IPS-18a (cell line): ENCODE measurements around the gene ZNF587B.
"Not testable (repeated sequence)": the region's sequence is repeated elsewhere in the genome, so short reads cannot be mapped to it uniquely, and the experiment has no call there.

ENCODE experiments used
- H3K27ac ChIP-seq: one replicate; pipeline ENCODE4 v1.5.1; 2013; ENCODE audit warnings: low read length
- H3K27me3 ChIP-seq: one replicate; pipeline ENCODE4 v1.6.1; 2013; ENCODE audit warnings: mild to moderate bottlenecking, low read length; ENCODE audit not compliant: control insufficient read depth, insufficient read depth
- H3K36me3 ChIP-seq: one replicate; pipeline ENCODE4 v1.6.1; 2013; ENCODE audit warnings: low read depth, low read length; ENCODE audit not compliant: control insufficient read depth
- H3K4me1 ChIP-seq: one replicate; pipeline ENCODE4 v1.6.1; 2013; ENCODE audit warnings: low read depth, low read length; ENCODE audit not compliant: control insufficient read depth
- H3K4me3 ChIP-seq: one replicate; pipeline ENCODE4 v1.5.1; 2013; ENCODE audit warnings: low read length
- H3K9ac ChIP-seq: one replicate; pipeline ENCODE4 v1.6.1; 2013; ENCODE audit warnings: mild to moderate bottlenecking, low read length, moderate library complexity
- H3K9me3 ChIP-seq: one replicate; pipeline ENCODE4 v1.6.1; 2013; ENCODE audit warnings: low read depth, low read length; ENCODE audit not compliant: control insufficient read depth

Gene ZNF587B

DNA sequence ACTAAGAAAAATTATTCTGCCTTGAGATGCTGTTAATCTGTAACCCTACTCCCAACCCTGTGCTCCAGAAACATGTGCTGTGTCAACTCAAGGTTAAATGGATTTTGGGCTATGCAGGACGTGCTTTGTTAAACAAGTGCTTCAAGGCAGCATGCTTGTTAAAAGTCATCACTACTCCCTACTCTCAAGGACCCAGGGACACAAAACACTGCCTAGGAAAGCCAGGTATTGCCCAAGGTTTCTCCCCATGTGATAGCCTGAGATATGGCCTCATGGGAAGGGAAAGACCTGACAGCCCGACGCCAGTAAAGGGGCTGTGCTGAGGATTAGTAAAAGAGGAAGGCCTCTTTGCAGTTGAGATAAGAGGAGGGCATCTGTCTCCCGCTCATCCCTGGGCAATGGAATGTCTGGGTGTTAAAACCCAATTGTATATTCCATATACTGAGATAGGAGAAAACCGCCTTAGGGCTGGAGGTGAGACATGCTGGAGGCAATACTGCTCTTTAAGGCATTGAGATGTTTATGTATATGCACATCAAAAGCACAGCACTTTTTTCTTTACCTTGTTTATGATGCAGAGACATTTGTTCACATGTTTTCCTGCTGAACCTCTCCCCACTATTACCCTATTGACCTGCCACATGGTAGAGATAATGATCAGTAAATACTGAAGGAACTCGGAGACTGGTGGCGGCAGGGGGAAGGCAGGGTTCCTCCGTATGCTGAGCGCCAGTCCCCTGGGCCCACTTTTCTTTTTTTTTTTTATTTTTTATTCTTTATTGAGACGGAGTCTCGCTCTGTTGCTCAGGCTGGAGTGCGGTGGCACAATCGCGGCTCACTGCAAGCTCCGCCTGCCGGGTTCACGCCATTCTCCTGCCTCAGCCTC lies 19.4 kb upstream of the ZNF587B start:
- H3K27ac ChIP-seq, H3K27me3 ChIP-seq, H3K4me3 ChIP-seq, H3K9me3 ChIP-seq, H3K9ac ChIP-seq, H3K4me1 ChIP-seq: not testable (repeated sequence)
- H3K36me3 ChIP-seq, result peaks cover 39% of the 10 kb centered on the region

DNA sequence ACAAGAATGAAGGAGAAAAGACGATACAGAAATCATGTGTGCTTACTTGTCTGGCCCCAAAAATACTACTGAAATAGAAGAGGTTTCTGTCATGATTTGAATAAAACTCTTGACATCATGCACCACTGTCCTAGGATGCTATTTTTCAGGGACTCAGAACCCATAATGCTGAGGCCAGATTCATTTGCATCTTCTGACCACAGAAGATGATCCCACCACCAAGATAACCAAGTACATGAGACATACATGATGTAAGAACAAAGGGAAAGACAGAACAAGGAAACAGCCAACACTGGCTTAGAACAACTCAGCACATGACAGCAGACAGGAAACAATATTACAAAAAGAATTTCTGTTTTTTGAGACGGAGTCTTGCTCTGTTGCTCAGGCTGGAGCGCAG lies 17.9 kb upstream of the ZNF587B start:
- Histone ChIP-seq H3K9ac (no peak overlapping the region), H3K36me3 (peaks cover 39% of the 10 kb centered on the region), H3K9me3 (no peaks in the 10 kb centered on the region), H3K27me3 (no peaks in the 10 kb centered on the region), H3K27ac (no peak overlapping the region), H3K4me1 (no peaks in the 10 kb centered on the region), H3K4me3 (no peak overlapping the region)

DNA sequence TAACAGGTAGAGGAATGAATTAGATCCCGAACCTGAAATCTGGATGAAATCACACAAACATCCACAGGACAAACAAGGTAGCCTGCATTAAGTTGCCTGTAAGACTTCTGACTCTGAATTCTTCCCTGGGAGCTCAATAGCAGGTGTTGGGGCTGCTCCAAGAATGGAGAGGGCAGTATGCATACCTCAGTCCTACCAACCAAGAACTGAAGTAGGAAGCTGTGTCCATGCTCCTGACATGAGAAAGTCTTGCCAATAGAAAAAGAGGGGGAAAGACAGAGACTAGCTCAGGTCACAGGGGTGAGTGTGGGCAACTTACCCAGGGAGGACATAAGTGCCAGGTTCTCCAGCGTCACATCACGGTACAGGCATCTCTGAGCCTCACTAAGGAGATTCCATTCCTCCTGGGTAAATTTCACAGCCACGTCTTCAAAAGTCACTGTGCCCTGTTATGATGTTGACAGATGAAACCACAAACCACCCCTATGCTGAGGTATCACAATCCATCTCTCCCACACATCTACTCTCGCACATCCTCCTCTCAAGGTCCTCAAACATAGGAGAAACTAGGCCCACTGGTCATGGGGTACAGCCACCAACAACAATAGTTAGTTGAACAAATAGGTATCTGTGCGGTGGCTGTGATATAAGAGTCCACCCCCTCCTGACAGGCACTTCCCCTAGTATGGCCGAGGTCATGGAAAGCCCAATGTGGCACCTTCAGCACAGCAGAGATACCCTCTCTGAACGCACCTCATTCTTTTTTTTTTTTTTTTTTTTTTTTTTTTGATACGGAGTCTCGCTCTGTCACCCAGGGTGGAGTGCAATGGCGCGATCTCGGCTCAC lies 16.9 kb upstream of the ZNF587B start:
- H3K9ac ChIP-seq, H3K4me1 ChIP-seq, H3K27me3 ChIP-seq, H3K27ac ChIP-seq, H3K9me3 ChIP-seq: not testable (repeated sequence)
- peaks cover 31% of the 10 kb centered on the region for H3K36me3 ChIP-seq
- peak overlapping the region; percentile 99 for H3K4me3 ChIP-seq

DNA sequence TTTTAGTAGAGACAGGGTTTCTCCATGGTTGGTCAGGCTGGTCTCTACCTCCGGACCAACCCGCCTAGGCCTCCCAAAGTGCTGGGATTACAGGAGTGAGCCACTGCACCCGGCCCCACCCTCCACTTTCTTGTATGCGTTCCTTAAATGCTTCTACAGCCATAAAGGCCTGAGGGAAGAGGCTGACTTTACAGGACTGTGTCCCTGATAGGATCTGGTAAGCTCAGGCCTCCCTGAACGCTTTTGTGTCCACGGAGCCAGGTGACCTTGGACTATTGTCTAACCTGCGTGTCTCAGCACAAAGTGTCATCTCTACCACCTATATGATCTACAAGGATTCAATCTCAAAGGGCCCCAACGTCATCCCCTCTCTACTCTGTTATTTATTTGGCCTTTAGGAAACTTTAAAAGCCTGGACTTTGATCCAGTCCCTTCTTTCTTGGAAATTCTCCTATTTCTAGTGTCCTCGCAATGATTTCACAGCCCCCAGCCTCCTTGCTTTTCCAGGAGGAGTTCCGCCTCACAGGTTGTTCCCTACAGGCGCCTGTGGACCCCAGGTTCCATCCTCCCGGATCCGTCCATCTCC lies 16.1 kb upstream of the ZNF587B start:
- Histone ChIP-seq H3K27me3 (no peaks in the 10 kb centered on the region), H3K27ac (no peak overlapping the region), H3K36me3 (peaks cover 25% of the 10 kb centered on the region), H3K9me3 (no peaks in the 10 kb centered on the region), H3K9ac (peak overlapping the region; percentile 84), H3K4me3 (peak overlapping the region; percentile 99), H3K4me1 (peaks cover 3% of the 10 kb centered on the region)

DNA sequence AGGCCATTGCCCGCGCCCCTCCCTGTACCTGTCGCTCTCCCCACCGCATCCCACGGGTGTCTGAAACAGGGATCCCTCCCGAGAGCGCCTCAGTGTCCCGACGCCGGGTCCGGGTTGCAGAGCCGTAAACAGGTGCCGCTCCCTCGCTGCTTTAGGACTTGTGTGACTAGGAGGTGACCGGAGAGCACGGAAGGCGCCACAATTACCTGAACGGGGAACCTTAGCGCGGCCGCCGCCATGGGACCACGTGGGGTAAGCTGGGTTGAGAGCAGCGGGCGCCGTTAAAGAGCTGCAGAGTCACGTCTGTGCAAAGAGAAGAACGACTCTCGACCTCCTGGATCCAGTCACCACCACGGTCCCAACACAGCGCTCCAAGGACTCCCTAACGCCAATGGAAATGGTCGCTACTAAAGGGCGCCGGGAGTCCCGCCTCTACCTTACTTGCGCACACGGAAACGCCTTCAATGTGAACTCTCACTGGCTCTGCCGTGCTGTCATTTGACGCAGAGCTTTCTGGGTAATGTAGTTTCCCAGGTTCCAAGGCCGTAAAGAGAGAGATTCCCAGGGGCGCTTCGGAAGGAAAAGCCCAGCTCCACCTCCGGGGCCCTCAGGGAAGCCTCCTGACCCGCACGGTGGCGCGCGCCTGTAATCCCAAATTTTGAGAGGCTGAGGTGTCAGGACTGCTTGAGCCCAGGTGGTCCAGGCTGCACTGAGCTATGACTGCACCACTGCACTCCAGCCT lies 15.4 kb upstream of the ZNF587B start, which contains the start of gene ZNF552:
Gene ZNF552 (minus strand): TSS at position 409 of the 742 bp plus-strand sequence. CDS start 170 bp downstream, at position 239.
- H3K4me1 ChIP-seq, result peaks cover 3% of the 10 kb centered on the region
- no peaks in the 10 kb centered on the region for H3K27me3 ChIP-seq
- peak within 1 kb of the TSS; percentile 99 for H3K4me3 ChIP-seq
- H3K36me3 ChIP-seq, result peaks cover 18% of the 10 kb centered on the region
- H3K9me3 ChIP-seq, result no peaks in the 10 kb centered on the region
- H3K9ac ChIP-seq, result peak within 1 kb of the TSS; percentile 84
- no peak within 1 kb of the TSS for H3K27ac ChIP-seq

DNA sequence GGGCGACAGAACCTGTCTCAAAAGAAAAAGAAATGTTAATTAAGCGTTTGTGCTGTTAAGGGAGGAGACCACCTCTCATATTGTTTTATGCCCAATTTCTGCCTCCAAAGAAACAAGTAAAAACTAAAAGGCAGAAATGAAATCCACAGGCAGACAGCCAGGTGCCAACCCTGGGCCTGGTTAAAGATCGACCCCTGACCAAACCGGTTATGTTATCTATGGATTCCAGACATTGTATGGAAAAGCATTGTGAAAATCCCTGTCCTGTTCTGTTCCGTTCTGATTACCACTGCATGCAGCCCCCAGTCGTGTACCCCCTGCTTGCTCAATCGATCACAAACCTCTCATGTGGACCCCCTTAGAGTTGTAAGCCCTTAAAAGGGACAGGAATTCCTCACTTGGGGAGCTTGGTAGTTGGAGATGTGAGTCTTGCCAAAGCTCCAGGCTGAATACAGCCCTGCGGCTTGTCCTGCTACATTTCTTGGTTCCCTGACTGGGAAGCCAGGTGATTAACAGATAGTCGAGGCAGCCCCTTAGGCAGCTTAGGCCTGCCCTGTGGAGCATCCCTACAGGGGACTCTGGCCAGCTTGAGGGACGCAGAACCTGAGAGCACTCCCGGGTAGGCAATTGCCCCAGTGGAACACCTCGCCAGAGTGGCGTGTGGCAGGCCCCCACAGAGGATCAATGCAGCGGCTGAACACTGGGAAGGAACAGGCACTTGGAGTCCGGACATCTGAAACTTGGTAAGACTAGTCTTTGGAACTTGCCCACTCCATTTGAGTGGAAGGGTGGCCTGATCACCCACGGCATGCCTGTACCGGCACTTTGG lies 14.6 kb upstream of the ZNF587B start:
- Histone ChIP-seq H3K27me3 (no peaks in the 10 kb centered on the region), H3K9me3 (no peaks in the 10 kb centered on the region), H3K4me1 (peaks cover 3% of the 10 kb centered on the region), H3K9ac (no peak overlapping the region), H3K27ac (no peak overlapping the region), H3K36me3 (peaks cover 10% of the 10 kb centered on the region), H3K4me3 (peak overlapping the region; percentile 99)

DNA sequence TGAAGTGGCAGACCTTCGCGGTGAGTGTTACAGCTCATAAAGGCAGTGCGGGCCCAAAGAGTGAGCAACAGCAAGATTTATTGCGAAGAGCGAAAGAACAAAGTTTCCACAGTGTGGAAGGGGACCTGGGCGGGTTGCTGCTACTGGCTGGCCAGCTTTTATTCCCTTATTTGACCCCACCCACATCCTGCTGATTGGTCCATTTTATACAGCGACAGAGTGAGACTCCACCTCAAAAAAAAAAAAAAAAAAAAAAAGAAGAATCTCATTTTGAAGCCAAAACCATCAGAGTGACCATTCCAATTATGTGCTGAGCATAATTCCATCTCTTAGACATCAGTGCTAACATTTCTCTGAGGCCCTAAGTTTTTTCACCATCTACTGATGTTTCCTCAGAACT lies 13.4 kb upstream of the ZNF587B start:
- Histone ChIP-seq H3K27me3 (no peaks in the 10 kb centered on the region), H3K4me3 (no peak overlapping the region), H3K9me3 (no peaks in the 10 kb centered on the region), H3K9ac (no peak overlapping the region), H3K27ac (no peak overlapping the region), H3K36me3 (peaks cover 9% of the 10 kb centered on the region), H3K4me1 (peaks cover 3% of the 10 kb centered on the region)

DNA sequence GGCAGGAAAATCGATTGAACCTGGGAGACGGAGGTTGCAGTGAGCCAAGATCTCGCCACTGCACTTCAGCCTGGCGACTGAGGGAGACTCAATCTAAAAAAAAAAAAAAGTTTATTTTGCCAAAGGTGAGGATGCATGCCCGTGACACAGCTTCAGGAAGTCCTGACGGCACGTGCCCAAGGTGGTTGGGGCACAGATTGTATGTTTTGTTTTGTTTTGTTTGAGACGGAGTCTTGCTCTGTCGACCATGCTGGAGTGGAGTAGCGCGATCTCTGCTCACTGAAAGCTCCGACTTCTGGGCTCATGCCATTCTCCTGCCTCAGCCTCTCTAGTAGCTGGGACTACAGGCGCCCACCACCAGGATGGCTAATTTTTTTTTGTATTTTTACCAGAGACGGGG lies 12.1 kb upstream of the ZNF587B start:
- no peak overlapping the region for H3K9ac ChIP-seq
- no peaks in the 10 kb centered on the region for H3K9me3 ChIP-seq
- H3K27me3 ChIP-seq, result no peaks in the 10 kb centered on the region
- peaks cover 3% of the 10 kb centered on the region for H3K4me1 ChIP-seq
- H3K27ac ChIP-seq, result no peak overlapping the region
- no peaks in the 10 kb centered on the region for H3K36me3 ChIP-seq
- H3K4me3 ChIP-seq, result no peak overlapping the region

DNA sequence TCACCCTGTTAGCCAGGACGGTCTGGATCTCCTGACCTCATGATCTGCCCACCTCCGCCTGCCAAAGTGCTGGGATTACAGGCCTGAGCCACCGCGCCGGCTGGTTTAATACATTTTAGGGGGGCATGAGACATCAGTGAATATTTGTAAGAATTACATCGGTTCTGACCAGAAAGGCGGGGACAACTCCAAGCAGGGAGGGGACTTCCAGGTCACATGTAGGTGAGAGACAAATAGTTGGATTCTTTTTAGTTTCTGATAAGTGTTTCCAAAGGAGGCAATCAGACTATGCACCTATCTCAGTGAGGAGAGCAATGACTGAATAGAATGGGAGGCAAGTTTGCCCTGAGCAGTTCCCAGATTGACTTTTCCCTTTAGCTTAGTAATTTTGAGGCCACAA lies 11.7 kb upstream of the ZNF587B start:
- no peaks in the 10 kb centered on the region for H3K27me3 ChIP-seq
- no peaks in the 10 kb centered on the region for H3K36me3 ChIP-seq
- peaks cover 3% of the 10 kb centered on the region for H3K4me1 ChIP-seq
- no peak overlapping the region for H3K9ac ChIP-seq
- no peak overlapping the region for H3K27ac ChIP-seq
- H3K9me3 ChIP-seq, result no peaks in the 10 kb centered on the region
- peak overlapping the region; percentile 91 for H3K4me3 ChIP-seq

DNA sequence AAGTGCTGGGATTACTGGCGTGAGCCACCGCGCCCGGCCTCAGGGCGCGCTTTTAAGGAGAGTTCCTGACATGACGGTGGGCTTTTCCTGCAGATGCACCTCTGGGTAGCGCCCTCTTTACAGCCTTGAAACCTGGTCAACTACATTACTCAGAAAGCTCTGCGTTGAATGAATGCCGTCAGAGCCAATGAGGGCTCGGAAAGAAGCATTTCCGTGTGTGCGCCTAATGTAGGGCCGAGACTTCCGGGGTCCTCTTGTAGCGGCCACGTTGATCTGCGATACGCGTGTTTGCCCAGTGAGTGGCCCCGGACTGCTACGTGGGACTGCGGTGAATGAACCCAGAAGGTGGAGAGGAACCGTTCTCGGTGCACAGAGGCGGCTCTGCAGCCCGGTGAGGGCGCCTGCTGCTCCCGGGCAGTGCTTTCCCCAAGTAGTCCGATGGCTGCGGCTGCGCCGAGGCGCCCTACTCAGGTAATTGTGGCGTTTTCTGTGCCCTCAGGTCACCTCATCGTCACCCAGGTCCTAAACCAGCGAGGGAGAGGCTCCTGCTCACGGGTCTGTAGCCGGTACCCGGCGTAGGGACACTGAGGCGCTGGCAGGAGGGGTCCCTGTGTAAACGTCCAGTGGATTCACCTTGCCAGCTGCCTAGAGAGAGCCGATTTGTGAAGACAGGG lies 10.5 kb upstream of the ZNF587B start:
- peak overlapping the region; percentile 91 for H3K4me3 ChIP-seq
- H3K27me3 ChIP-seq, result no peaks in the 10 kb centered on the region
- peaks cover 3% of the 10 kb centered on the region for H3K4me1 ChIP-seq
- peak overlapping the region; percentile 68 for H3K27ac ChIP-seq
- H3K9ac ChIP-seq, result peak overlapping the region; percentile 90
- H3K9me3 ChIP-seq, result no peaks in the 10 kb centered on the region
- peaks cover 3% of the 10 kb centered on the region for H3K36me3 ChIP-seq
